Type B pancreatic cell (in vitro differentiated cells): Measurements from ENCODE around the gene ATRX. TPM values are rescaled to one million over a fixed set of nuclear protein-coding genes. Genes with fewer than 3 reads are reported as not detected.
"Not testable (repeated sequence)": the region's sequence is repeated elsewhere in the genome, so short reads cannot be mapped to it uniquely, and the experiment has no call there.

ENCODE experiments used
- DNase-seq: peaks from one replicate; pipeline ENCODE4 v3.0.0; 2021; ENCODE audit warnings: mixed read lengths; ENCODE audit not compliant: unreplicated experiment; ENCODE audit errors: extremely low spot score
- H3K27ac Mint-ChIP-seq: 2 replicates; pipeline ENCODE4 v1.8.0; 2021; ENCODE audit warnings: mild to moderate bottlenecking, mixed read lengths
- H3K27me3 Mint-ChIP-seq: 2 replicates; pipeline ENCODE4 v1.8.0; 2021; ENCODE audit warnings: mixed read lengths
- H3K36me3 Mint-ChIP-seq: 2 replicates; pipeline ENCODE4 v1.8.0; 2021; ENCODE audit warnings: mixed read lengths
- H3K4me1 Mint-ChIP-seq: one replicate; pipeline ENCODE4 v1.8.0; 2021; ENCODE audit warnings: mixed read lengths; ENCODE audit not compliant: unreplicated experiment
- H3K4me3 Mint-ChIP-seq: 2 replicates; pipeline ENCODE4 v1.8.0; 2021; ENCODE audit warnings: mild to moderate bottlenecking, mixed read lengths
- H3K9me3 Mint-ChIP-seq: 2 replicates; pipeline ENCODE4 v1.8.0; 2021; ENCODE audit warnings: mixed read lengths
- CTCF ChIP-seq: fragments of 200-600 bp; sonication (generic); conservative IDR thresholded peaks from 2 replicates; pipeline ENCODE4 v1.5.0; 2021; ENCODE audit warnings: antibody characterized with exemption, mild to moderate bottlenecking
- total RNA-seq: library from RNA; stranded (reverse); gene quantifications from 2 replicates; pipeline ENCODE4 v1.2.1, GENCODE V29; 2021; ENCODE audit warnings: low replicate concordance

ATRX gene
- total RNA-seq, 1 donor from 2014 or later, result 110 TPM

DNA sequence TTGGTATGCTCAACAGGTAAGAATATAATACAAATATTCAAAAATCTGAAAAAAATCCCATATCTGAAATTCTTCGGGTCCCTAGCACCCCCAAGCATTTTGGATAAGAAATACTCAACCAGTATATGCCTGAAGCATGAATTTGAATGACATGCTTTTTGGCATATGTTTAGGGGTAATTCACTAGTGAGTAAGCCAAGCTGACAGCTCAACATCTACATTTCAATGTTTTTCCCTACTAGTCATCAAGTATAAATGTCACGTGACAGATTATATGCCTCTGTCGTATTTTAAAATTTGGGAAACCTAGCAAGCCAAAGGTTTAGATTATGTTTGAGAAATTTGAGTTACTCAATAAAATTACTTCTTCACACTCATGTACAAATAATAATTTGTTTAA, 213.7 kb downstream of the ATRX start:
- no peaks in the 10 kb centered on the region for H3K4me1 Mint-ChIP-seq
- no peaks in the 10 kb centered on the region for H3K27me3 Mint-ChIP-seq
- no peak for TF ChIP-seq CTCF
- no peak overlapping the region for H3K4me3 Mint-ChIP-seq
- no peak overlapping the region for H3K27ac Mint-ChIP-seq
- peaks cover 8% of the 10 kb centered on the region for H3K36me3 Mint-ChIP-seq
- DNase-seq, result no peak
- no peaks in the 10 kb centered on the region for H3K9me3 Mint-ChIP-seq

DNA sequence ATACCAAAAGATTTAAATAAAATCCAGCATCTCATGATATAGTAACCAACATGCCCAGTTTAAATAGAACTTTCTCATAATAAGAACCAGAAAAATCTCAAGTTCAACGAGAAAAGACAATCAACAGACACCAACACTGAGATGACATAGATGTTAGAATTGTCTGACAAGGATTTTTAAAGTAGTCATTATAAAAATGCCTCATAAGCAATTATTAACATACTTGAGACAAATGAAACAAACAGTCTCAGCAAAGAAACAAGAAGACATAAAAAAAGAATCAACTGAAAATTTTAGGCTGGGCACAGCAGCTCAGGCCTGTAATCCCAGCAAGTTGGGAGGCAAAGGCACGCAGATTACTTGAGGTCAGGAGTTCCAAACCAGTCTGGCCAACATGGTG, 220.7 kb downstream of the ATRX start:
- H3K27ac Mint-ChIP-seq, result no peak overlapping the region
- H3K36me3 Mint-ChIP-seq, result peaks cover 11% of the 10 kb centered on the region
- H3K4me3 Mint-ChIP-seq, result no peak overlapping the region
- no peaks in the 10 kb centered on the region for H3K27me3 Mint-ChIP-seq
- no peak for DNase-seq
- H3K4me1 Mint-ChIP-seq, result no peaks in the 10 kb centered on the region
- H3K9me3 Mint-ChIP-seq, result no peaks in the 10 kb centered on the region
- no peak for TF ChIP-seq CTCF

DNA sequence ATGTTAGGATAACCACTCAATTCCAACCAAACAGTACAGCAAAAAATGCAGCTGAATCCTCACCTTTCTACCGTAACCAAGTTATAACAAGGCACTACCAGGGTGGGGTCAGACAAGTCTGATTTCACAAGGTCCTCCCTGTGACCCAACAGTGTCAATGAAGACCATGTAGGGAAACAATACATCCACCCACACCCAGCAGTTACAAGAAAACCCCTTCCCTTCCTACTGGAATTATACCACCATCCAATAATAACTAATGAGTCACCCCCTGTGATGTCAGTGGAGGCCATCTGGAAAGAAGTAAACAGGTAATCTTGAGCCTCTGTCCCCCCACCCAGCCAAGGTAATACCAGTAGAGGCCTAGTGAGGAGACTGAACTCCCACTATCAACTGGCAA, 221.2 kb downstream of the ATRX start:
- H3K9me3 Mint-ChIP-seq, result no peaks in the 10 kb centered on the region
- no peak overlapping the region for H3K27ac Mint-ChIP-seq
- DNase-seq, result no peak
- TF ChIP-seq CTCF, result no peak
- peaks cover 11% of the 10 kb centered on the region for H3K36me3 Mint-ChIP-seq
- H3K4me1 Mint-ChIP-seq, result no peaks in the 10 kb centered on the region
- no peaks in the 10 kb centered on the region for H3K27me3 Mint-ChIP-seq
- no peak overlapping the region for H3K4me3 Mint-ChIP-seq

DNA sequence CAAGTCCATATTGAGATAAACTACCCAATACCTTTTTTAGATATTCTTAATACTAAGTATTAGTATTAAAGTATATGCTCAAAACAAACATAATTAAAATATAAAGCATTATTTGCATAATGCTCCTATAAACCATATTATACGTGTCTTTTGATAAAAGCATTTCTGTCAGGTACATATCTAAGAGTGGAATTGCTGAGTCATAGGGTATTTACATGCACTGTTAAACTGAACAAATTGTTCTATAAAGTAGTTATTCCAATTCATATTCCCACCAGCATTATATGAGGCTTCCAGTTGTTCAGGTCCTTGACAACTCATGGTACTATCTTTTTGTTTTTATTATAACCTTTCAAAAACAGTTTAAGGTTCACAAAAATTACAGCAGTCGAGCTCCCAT, 224.6 kb downstream of the ATRX start:
- H3K9me3 Mint-ChIP-seq, result no peaks in the 10 kb centered on the region
- H3K36me3 Mint-ChIP-seq, result peaks cover 11% of the 10 kb centered on the region
- no peaks in the 10 kb centered on the region for H3K27me3 Mint-ChIP-seq
- H3K4me3 Mint-ChIP-seq, result no peak overlapping the region
- DNase-seq, result no peak
- no peak for TF ChIP-seq CTCF
- H3K27ac Mint-ChIP-seq, result no peak overlapping the region
- H3K4me1 Mint-ChIP-seq, result no peaks in the 10 kb centered on the region

- Mint-ChIP-seq H3K4me3 (no peak overlapping the region), H3K27me3 (no peaks in the 10 kb centered on the region), H3K36me3 (peaks cover 15% of the 10 kb centered on the region), H3K9me3 (no peaks in the 10 kb centered on the region), H3K27ac (no peak overlapping the region), H3K4me1 (no peaks in the 10 kb centered on the region)
- DNase-seq, result no peak
- TF ChIP-seq CTCF, result no peak
Observed at GRCh38 chrX:77556276-77556675, 229.7 kb downstream of the ATRX start.

DNA sequence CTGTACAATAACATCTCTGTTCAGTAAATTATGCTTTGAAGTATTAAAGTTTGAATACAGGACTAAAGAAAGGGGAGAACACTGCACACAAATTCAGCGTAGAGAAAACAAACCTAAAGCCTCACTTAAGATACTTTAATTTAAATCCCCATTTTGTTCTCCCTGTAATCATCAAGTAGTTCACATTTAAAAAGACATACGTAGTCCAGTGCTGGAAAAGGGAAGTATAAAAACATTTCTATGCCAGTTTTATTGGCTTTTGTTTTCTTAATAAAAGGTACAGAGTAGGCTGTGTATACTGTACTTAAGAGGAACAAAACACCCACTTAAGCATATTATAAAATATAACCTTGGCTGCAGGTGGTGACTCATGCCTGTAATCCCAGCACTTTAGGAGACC, 237.3 kb downstream of the ATRX start:
- Mint-ChIP-seq H3K36me3 (peaks cover 19% of the 10 kb centered on the region), H3K27me3 (no peaks in the 10 kb centered on the region), H3K9me3 (no peaks in the 10 kb centered on the region), H3K4me1 (no peaks in the 10 kb centered on the region), H3K4me3 (no peak overlapping the region), H3K27ac (no peak overlapping the region)
- DNase-seq, result no peak
- TF ChIP-seq CTCF, result no peak

DNA sequence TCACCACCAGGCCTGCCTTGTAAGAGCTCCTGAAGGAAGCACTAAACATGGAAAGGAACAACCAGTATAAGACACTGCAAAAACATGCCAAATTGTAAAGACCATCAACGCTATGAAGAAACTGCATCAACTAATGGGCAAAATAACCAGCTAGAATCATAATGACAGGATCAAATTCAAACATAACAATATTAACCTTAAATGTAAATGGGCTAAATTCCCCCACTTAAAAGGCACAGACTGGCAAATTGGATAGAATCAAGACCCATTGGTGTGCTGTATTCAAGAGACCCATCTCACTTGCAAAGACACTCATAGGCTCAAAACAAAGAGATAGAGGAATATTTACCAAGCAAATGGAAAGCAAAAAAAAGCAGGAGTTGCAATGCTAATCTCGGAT, 246.2 kb downstream of the ATRX start:
- not testable (repeated sequence) for H3K27me3 Mint-ChIP-seq, H3K4me1 Mint-ChIP-seq, DNase-seq, H3K9me3 Mint-ChIP-seq, H3K4me3 Mint-ChIP-seq, H3K27ac Mint-ChIP-seq
- H3K36me3 Mint-ChIP-seq, result peaks cover 40% of the 10 kb centered on the region

DNA sequence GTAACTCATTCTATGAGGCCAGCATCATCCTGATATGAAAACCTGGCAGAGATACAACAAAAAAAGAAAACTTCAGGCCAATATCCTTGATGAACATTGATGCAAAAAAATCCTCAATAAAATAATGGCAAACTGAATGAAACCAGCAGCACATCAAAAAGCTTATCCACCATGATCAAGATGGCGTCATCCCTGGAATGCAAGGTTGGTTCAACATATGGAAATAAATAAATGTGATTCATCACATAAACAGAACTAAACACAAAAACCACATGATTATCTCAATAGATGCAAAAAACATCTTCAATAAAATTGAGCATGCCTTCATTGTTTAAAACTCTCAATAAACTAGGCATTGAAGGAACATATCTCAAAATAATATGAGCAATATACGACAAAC, 254.8 kb downstream of the ATRX start:
- DNase-seq, H3K4me3 Mint-ChIP-seq, H3K4me1 Mint-ChIP-seq, H3K9me3 Mint-ChIP-seq, H3K27ac Mint-ChIP-seq, H3K27me3 Mint-ChIP-seq: not testable (repeated sequence)
- H3K36me3 Mint-ChIP-seq, result peaks cover 33% of the 10 kb centered on the region
